SK-N-SH treated with all-trans-retinoic acid at 6 μM for 48 hours (cell line): ENCODE data around the gene TRPM2.

Experiments used
- ATAC-seq: fragments of 200-7000 bp; cut with Tn5 transposase; 3 replicates; pipeline ENCODE4 v1.9.1; 2020; ENCODE audit warnings: mild to moderate bottlenecking, moderate library complexity
- ARNTL ChIP-seq: fragments of 450-650 bp; formaldehyde crosslinking; IDR thresholded peaks from 2 replicates; pipeline ENCODE4 v1.5.0; 2020; ENCODE audit warnings: low read depth, mild to moderate bottlenecking, moderate library complexity, borderline replicate concordance
- BACH2 ChIP-seq: fragments of 250-450 bp; sonication (Bioruptor Pico); IDR thresholded peaks from 2 replicates; pipeline ENCODE4 v1.9.0; 2021; ENCODE audit warnings: mild to moderate bottlenecking, borderline replicate concordance
- CSDC2 ChIP-seq: fragments of 250-450 bp; sonication (Bioruptor Pico); IDR thresholded peaks from 2 replicates; pipeline ENCODE4 v1.5.0; 2020; ENCODE audit warnings: mild to moderate bottlenecking, moderate library complexity
- CSRNP3 ChIP-seq: fragments of 250-450 bp; sonication (Bioruptor Pico); IDR thresholded peaks from 2 replicates; pipeline ENCODE4 v1.5.1; 2021; ENCODE audit warnings: mild to moderate bottlenecking, moderate library complexity
- ESRRG ChIP-seq: fragments of 250-450 bp; sonication (Bioruptor Pico); IDR thresholded peaks from 2 replicates; pipeline ENCODE4 v1.6.1; 2021; ENCODE audit warnings: mild to moderate bottlenecking
- GLIS3 ChIP-seq: fragments of 250-450 bp; sonication (Bioruptor Pico); IDR thresholded peaks from 2 replicates; pipeline ENCODE4 v1.5.0; 2020; ENCODE audit warnings: mild to moderate bottlenecking, moderate library complexity
- ISL1 ChIP-seq: fragments of 250-450 bp; sonication (Bioruptor Pico); IDR thresholded peaks from 2 replicates; pipeline ENCODE4 v2.1.2; 2022; ENCODE audit warnings: mild to moderate bottlenecking, moderate library complexity
- OSR1 ChIP-seq: fragments of 250-450 bp; sonication (Bioruptor Pico); IDR thresholded peaks from 2 replicates; pipeline ENCODE4 v1.8.0; 2022; ENCODE audit warnings: moderate library complexity, mild to moderate bottlenecking, inconsistent platforms
- PATZ1 ChIP-seq: fragments of 250-450 bp; sonication (Bioruptor Pico); IDR thresholded peaks from 2 replicates; pipeline ENCODE4 v1.8.0; 2020; ENCODE audit warnings: mild to moderate bottlenecking, moderate library complexity, borderline replicate concordance
- POU6F1 ChIP-seq: fragments of 250-450 bp; sonication (Bioruptor Pico); IDR thresholded peaks from 2 replicates; pipeline ENCODE4 v1.8.0; 2021; ENCODE audit warnings: low read depth, mild to moderate bottlenecking, moderate library complexity, borderline replicate concordance
- PPARA ChIP-seq: fragments of 250-450 bp; sonication (Bioruptor Pico); IDR thresholded peaks from 2 replicates; pipeline ENCODE4 v1.5.0; 2020; ENCODE audit warnings: mild to moderate bottlenecking, borderline replicate concordance
- RARB ChIP-seq: fragments of 250-450 bp; sonication (Bioruptor Pico); IDR thresholded peaks from 2 replicates; pipeline ENCODE4 v1.8.0; 2021; ENCODE audit warnings: mild to moderate bottlenecking, moderate library complexity
- SNAI2 ChIP-seq: fragments of 250-450 bp; sonication (Bioruptor Pico); IDR thresholded peaks from 2 replicates; pipeline ENCODE4 v1.5.0; 2020; ENCODE audit warnings: mild to moderate bottlenecking, moderate library complexity
- TCF4 ChIP-seq: fragments of 250-450 bp; sonication (Bioruptor Pico); IDR thresholded peaks from 2 replicates; pipeline ENCODE4 v1.8.0; 2021; ENCODE audit warnings: mild to moderate bottlenecking, moderate library complexity, borderline replicate concordance
- TOX ChIP-seq: fragments of 250-450 bp; sonication (Bioruptor Pico); IDR thresholded peaks from 2 replicates; pipeline ENCODE4 v1.8.0; 2021; ENCODE audit warnings: mild to moderate bottlenecking, moderate library complexity, borderline replicate concordance
- TSHZ2 ChIP-seq: fragments of 250-450 bp; sonication (Bioruptor Pico); IDR thresholded peaks from 2 replicates; pipeline ENCODE4 v1.5.0; 2020; ENCODE audit warnings: mild to moderate bottlenecking, moderate library complexity
- ZC3H10 ChIP-seq: fragments of 250-450 bp; sonication (Bioruptor Pico); IDR thresholded peaks from 2 replicates; pipeline ENCODE4 v1.5.1; 2021; ENCODE audit warnings: mild to moderate bottlenecking, moderate library complexity
- ZFP3 ChIP-seq: fragments of 250-450 bp; sonication (Bioruptor Pico); IDR thresholded peaks from 2 replicates; pipeline ENCODE4 v1.5.0; 2020; ENCODE audit warnings: mild to moderate bottlenecking, moderate library complexity
- ZNF565 ChIP-seq: fragments of 450-650 bp; formaldehyde crosslinking; conservative IDR thresholded peaks from 2 replicates; pipeline ENCODE4 v1.5.0; 2020; ENCODE audit warnings: low read depth, mild to moderate bottlenecking, moderate library complexity
- ZNF8 ChIP-seq: fragments of 450-650 bp; formaldehyde crosslinking; IDR thresholded peaks from 2 replicates; pipeline ENCODE4 v1.5.0; 2020; ENCODE audit warnings: mild to moderate bottlenecking, moderate library complexity

Gene TRPM2

GRCh38 chr21:44466996-44467858 lies 113.8 kb downstream of the TRPM2 start:
- no peak for TF ChIP-seq ZNF565
- TF ChIP-seq TCF4 (CRISPR knock-in tag) = no peak
- ATAC-seq = no peak

GRCh38 chr21:44467859-44468195 lies 114.4 kb downstream of the TRPM2 start:
- no peak for ATAC-seq
- TF ChIP-seq ESRRG (CRISPR knock-in tag) (no peak), RARB (CRISPR knock-in tag) (no peak), POU6F1 (CRISPR knock-in tag) (no peak), ARNTL (CRISPR knock-in tag) (no peak), CSDC2 (CRISPR knock-in tag) (no peak), TSHZ2 (CRISPR knock-in tag) (no peak), ZNF565 (no peak), TOX (CRISPR knock-in tag) (no peak), GLIS3 (no peak), SNAI2 (CRISPR knock-in tag) (no peak), BACH2 (CRISPR knock-in tag) (no peak), ZFP3 (CRISPR knock-in tag) (no peak), PPARA (no peak), ZC3H10 (CRISPR knock-in tag) (no peak)

GRCh38 chr21:44471341-44471740 lies 117.9 kb downstream of the TRPM2 start:
- TF ChIP-seq ESRRG (CRISPR knock-in tag) (no peak), CSRNP3 (CRISPR knock-in tag) (no peak), TSHZ2 (CRISPR knock-in tag) (no peak), BACH2 (CRISPR knock-in tag) (no peak), SNAI2 (CRISPR knock-in tag) (no peak)
- ATAC-seq = no peak

GRCh38 chr21:44471996-44472395 lies 118.6 kb downstream of the TRPM2 start:
- ATAC-seq = no peak
- no peak for TF ChIP-seq ARNTL (CRISPR knock-in tag)
- TF ChIP-seq OSR1 = no peak
- TF ChIP-seq POU6F1 (CRISPR knock-in tag) = no peak
- no peak for TF ChIP-seq CSRNP3 (CRISPR knock-in tag)
- no peak for TF ChIP-seq RARB (CRISPR knock-in tag)
- no peak for TF ChIP-seq PPARA
- TF ChIP-seq ISL1 = no peak
- no peak for TF ChIP-seq ESRRG (CRISPR knock-in tag)
- TF ChIP-seq SNAI2 (CRISPR knock-in tag) = no peak
- TF ChIP-seq ZFP3 (CRISPR knock-in tag) = no peak
- TF ChIP-seq ZNF8 (CRISPR knock-in tag) = no peak
- TF ChIP-seq PATZ1 (CRISPR knock-in tag) = no peak
